MM.1S (cell line): Measurements from ENCODE around the gene PRKAG2.

Source experiments
- DNase-seq: peaks from one replicate; pipeline ENCODE4 v3.0.0-alpha.2; 2015
- H2AFZ ChIP-seq: fragments of 300-600 bp; sonication (generic); 2 replicates; pipeline ENCODE4 v1.6.0; 2016; ENCODE audit warnings: antibody characterized with exemption, low read length
- H3F3A ChIP-seq: fragments of 300-600 bp; sonication (generic); 2 replicates; pipeline ENCODE4 v1.6.1; 2016; ENCODE audit warnings: mild to moderate bottlenecking, antibody characterized with exemption, low read length, moderate library complexity, mixed read lengths; ENCODE audit not compliant: insufficient read depth
- H3K27ac ChIP-seq: fragments of 300-600 bp; sonication (generic); 2 replicates; pipeline ENCODE4 v1.5.1; 2016; ENCODE audit warnings: mild to moderate bottlenecking, low read length
- H3K27me3 ChIP-seq: fragments of 300-600 bp; sonication (generic); replicated peaks from 2 replicates; pipeline ENCODE4 v1.6.0; 2016; ENCODE audit warnings: low read length; ENCODE audit not compliant: insufficient read depth
- H3K36me3 ChIP-seq: fragments of 300-600 bp; sonication (generic); replicated peaks from 2 replicates; pipeline ENCODE4 v1.6.1; 2016; ENCODE audit warnings: mild to moderate bottlenecking, low read length, mixed read lengths; ENCODE audit not compliant: insufficient read depth
- H3K4me1 ChIP-seq: fragments of 300-600 bp; sonication (generic); 2 replicates; pipeline ENCODE4 v1.6.1; 2016; ENCODE audit warnings: low read length, mixed read lengths
- H3K4me2 ChIP-seq: fragments of 300-600 bp; sonication (generic); 2 replicates; pipeline ENCODE4 v1.6.0; 2016; ENCODE audit warnings: low read depth, low read length
- H3K4me3 ChIP-seq: fragments of 300-600 bp; sonication (generic); 2 replicates; pipeline ENCODE4 v1.5.1; 2016; ENCODE audit warnings: low read length, mixed read lengths
- H3K79me2 ChIP-seq: fragments of 300-600 bp; sonication (generic); 2 replicates; pipeline ENCODE4 v1.6.1; 2016; ENCODE audit warnings: mixed run types, low read length, mixed read lengths
- H3K9ac ChIP-seq: fragments of 300-600 bp; sonication (generic); 2 replicates; pipeline ENCODE4 v1.6.1; 2016; ENCODE audit warnings: low read length, mixed read lengths
- H3K9me2 ChIP-seq: fragments of 300-600 bp; sonication (generic); replicated peaks from 2 replicates; pipeline ENCODE4 v1.6.1; 2016; ENCODE audit warnings: mild to moderate bottlenecking, low read length, mixed read lengths; ENCODE audit not compliant: insufficient read depth
- H3K9me3 ChIP-seq: fragments of 300-600 bp; sonication (generic); replicated peaks from 2 replicates; pipeline ENCODE4 v1.6.1; 2016; ENCODE audit warnings: mild to moderate bottlenecking, low read length, mixed read lengths; ENCODE audit not compliant: insufficient read depth
- H4K20me1 ChIP-seq: fragments of 300-600 bp; sonication (generic); 2 replicates; pipeline ENCODE4 v1.6.1; 2016; ENCODE audit warnings: mild to moderate bottlenecking, low read length, moderate library complexity, mixed read lengths; ENCODE audit not compliant: insufficient read depth
- CTCF ChIP-seq: fragments of 300-600 bp; sonication (generic); IDR thresholded peaks from 2 replicates; pipeline ENCODE4 v1.5.1; 2016; ENCODE audit warnings: antibody characterized with exemption, low read length, mixed read lengths
- EZH2 ChIP-seq: fragments of 300-600 bp; sonication (generic); optimal IDR thresholded peaks from 2 replicates; pipeline ENCODE3; 2017; ENCODE audit warnings: low read depth, mild to moderate bottlenecking, antibody characterized with exemption, low read length, mixed read lengths
- EZH2phosphoT487 ChIP-seq: fragments of 300-600 bp; sonication (generic); IDR thresholded peaks from 2 replicates; pipeline ENCODE4 v1.6.1; 2018; ENCODE audit warnings: antibody characterized with exemption, low read length

The PRKAG2 gene

GRCh38 chr7:151599401-151600227, 277.3 kb downstream of the PRKAG2 start:
- Histone ChIP-seq H2AFZ (no peak overlapping the region), H3K9ac (no peak overlapping the region), H3K4me2 (no peak overlapping the region), H4K20me1 (no peaks in the 10 kb centered on the region), H3K9me3 (no peaks in the 10 kb centered on the region), H3F3A (no peaks in the 10 kb centered on the region), H3K27ac (no peak overlapping the region), H3K36me3 (no peaks in the 10 kb centered on the region), H3K4me1 (no peaks in the 10 kb centered on the region), H3K4me3 (no peak overlapping the region), H3K9me2 (no peaks in the 10 kb centered on the region), H3K79me2 (no peaks in the 10 kb centered on the region), H3K27me3 (no peaks in the 10 kb centered on the region)
- TF ChIP-seq EZH2 (no peak), CTCF (no peak), EZH2phosphoT487 (no peak)
- no peak for DNase-seq

GRCh38 chr7:151597541-151598444, 279.1 kb downstream of the PRKAG2 start:
- Histone ChIP-seq H3K4me3 (no peak overlapping the region), H3K4me2 (no peak overlapping the region), H3K4me1 (no peaks in the 10 kb centered on the region), H3K27ac (no peak overlapping the region), H3F3A (no peaks in the 10 kb centered on the region), H3K79me2 (no peaks in the 10 kb centered on the region), H3K9me2 (no peaks in the 10 kb centered on the region), H4K20me1 (no peaks in the 10 kb centered on the region), H3K27me3 (no peaks in the 10 kb centered on the region), H2AFZ (no peak overlapping the region), H3K9me3 (no peaks in the 10 kb centered on the region), H3K9ac (no peak overlapping the region), H3K36me3 (no peaks in the 10 kb centered on the region)
- TF ChIP-seq EZH2phosphoT487 (no peak), CTCF (no peak), EZH2 (no peak)
- no peak for DNase-seq

GRCh38 chr7:151595702-151596350, 281.1 kb downstream of the PRKAG2 start:
- Histone ChIP-seq H3K4me1 (no peaks in the 10 kb centered on the region), H3K9me3 (no peaks in the 10 kb centered on the region), H3K27me3 (no peaks in the 10 kb centered on the region), H3K9ac (no peak overlapping the region), H3K4me2 (no peak overlapping the region), H2AFZ (no peak overlapping the region), H3K36me3 (no peaks in the 10 kb centered on the region), H3K27ac (no peak overlapping the region), H3K79me2 (no peaks in the 10 kb centered on the region), H3K4me3 (no peak overlapping the region), H3F3A (no peaks in the 10 kb centered on the region), H3K9me2 (no peaks in the 10 kb centered on the region), H4K20me1 (no peaks in the 10 kb centered on the region)
- TF ChIP-seq CTCF (no peak), EZH2 (no peak), EZH2phosphoT487 (no peak)
- no peak for DNase-seq
